Dendritic cell treated with granulocyte-macrophage colony-stimulating factor and Interleukin-4, amounts not matched to agents 40 ng/mL and 50 ng/mL, for 4 days (primary cell): ENCODE data around the gene FBLN1.
"Not testable (repeated sequence)": the region's sequence is repeated elsewhere in the genome, so short reads cannot be mapped to it uniquely, and the experiment has no call there.

Experiments used
- H3K27ac Mint-ChIP-seq: one replicate; pipeline ENCODE4 v1.8.0; 2022; ENCODE audit warnings: mild to moderate bottlenecking, mixed read lengths
- H3K27me3 Mint-ChIP-seq: one replicate; pipeline ENCODE4 v1.8.0; 2022; ENCODE audit warnings: mild to moderate bottlenecking, mixed read lengths
- H3K36me3 Mint-ChIP-seq: one replicate; pipeline ENCODE4 v1.8.0; 2022; ENCODE audit warnings: low read depth, mixed read lengths
- H3K4me1 Mint-ChIP-seq: one replicate; pipeline ENCODE4 v1.8.0; 2022; ENCODE audit warnings: low read depth, mixed read lengths
- H3K4me3 Mint-ChIP-seq: one replicate; pipeline ENCODE4 v1.8.0; 2022; ENCODE audit warnings: mild to moderate bottlenecking, moderate library complexity, mixed read lengths
- H3K9me3 Mint-ChIP-seq: one replicate; pipeline ENCODE4 v1.8.0; 2022; ENCODE audit warnings: mixed read lengths
- intact Hi-C: fragments of 100-400 bp; cut with micrococcal nuclease; formaldehyde crosslinking; loops from one replicate; pipeline ENCODE4 v1.15.0; 2022

FBLN1 gene

DNA sequence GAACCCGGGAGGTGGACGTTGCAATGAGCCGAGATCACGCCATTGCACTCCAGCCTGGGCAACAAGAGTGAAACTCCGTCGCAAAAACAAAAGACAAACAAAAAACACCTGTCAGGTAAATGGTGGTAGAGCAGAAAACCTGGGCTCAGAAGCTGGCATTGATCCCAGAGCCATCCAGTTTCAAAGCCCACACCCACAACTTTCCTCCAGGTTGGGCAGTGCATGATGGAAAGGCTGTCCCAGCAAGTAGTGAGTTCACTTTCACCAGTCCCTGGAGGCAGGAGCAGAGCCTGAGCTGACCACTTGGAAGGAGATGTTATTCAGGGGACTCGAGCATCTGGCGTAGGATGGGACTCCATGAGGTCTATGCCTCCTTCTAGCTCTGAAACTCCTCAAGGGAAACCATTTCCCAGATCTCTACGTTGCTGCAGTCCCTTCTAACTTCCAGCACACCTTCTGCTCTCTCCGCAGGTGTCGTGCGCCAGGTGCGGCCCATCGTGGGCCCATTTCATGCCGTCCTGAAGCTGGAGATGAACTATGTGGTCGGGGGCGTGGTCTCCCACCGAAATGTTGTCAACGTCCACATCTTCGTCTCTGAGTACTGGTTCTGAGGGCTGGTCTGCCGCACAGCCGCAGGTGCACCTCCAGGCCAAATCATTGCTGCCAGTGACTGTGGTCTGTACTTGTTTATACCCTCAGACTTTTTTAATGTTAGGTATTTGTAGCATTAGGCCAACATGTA lies 97.3 kb downstream of the FBLN1 start:
- H3K9me3 Mint-ChIP-seq: no peaks in the 10 kb centered on the region
- H3K27ac Mint-ChIP-seq: no peak overlapping the region
- H3K4me3 Mint-ChIP-seq: no peak overlapping the region
- intact Hi-C loops: no loop called here
- H3K36me3 Mint-ChIP-seq: no peaks in the 10 kb centered on the region
- peaks cover 27% of the 10 kb centered on the region for H3K4me1 Mint-ChIP-seq
- peaks cover 8% of the 10 kb centered on the region for H3K27me3 Mint-ChIP-seq

DNA sequence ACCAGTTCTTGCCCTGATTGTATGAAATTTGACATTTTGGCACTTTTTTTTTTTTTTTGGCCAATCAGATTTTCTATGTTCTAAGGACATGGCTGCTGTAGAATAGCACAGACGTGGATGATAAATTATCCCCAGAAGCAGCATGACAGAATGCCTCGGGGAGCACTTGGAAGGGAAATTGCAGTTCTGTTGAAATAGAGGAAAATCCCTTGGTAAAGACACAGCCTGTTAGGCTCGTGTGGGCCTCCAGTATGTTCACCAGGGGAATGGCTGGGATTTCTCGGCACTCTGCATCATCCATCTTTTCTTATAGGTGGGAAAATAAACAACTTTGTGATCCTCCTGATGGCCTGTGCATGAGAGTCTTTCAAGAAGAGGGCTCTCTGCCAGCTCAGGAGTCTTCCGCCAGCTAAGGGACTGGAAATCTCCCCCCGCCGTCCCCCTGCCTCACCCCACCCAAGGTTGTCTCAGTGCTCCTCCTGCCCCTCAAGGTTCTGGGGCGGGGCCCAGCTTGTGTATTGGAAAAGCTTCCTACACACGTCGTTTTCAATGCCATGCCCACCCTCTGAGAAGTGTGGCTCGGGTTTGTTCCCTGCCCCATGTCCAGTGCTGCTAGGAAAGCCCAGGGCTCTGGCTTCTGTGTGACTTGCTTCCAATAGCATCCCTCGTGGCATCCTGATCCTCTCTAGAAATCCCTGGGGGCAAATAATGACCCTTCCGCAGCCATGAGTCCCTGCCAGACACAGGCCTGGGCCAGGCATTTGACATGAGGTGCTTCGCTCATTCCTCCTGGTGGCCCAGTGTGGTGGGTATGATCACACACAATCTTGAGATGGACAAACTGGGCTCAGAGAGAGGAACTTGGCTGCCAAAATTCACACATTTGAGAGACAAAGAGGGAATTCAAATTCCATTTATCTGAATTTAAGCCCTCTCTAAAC lies 98.4 kb downstream of the FBLN1 start:
- no peaks in the 10 kb centered on the region for H3K36me3 Mint-ChIP-seq
- intact Hi-C loops: no loop called here
- peaks cover 33% of the 10 kb centered on the region for H3K4me1 Mint-ChIP-seq
- no peak overlapping the region for H3K4me3 Mint-ChIP-seq
- no peaks in the 10 kb centered on the region for H3K9me3 Mint-ChIP-seq
- peaks cover 8% of the 10 kb centered on the region for H3K27me3 Mint-ChIP-seq
- H3K27ac Mint-ChIP-seq: no peak overlapping the region

DNA sequence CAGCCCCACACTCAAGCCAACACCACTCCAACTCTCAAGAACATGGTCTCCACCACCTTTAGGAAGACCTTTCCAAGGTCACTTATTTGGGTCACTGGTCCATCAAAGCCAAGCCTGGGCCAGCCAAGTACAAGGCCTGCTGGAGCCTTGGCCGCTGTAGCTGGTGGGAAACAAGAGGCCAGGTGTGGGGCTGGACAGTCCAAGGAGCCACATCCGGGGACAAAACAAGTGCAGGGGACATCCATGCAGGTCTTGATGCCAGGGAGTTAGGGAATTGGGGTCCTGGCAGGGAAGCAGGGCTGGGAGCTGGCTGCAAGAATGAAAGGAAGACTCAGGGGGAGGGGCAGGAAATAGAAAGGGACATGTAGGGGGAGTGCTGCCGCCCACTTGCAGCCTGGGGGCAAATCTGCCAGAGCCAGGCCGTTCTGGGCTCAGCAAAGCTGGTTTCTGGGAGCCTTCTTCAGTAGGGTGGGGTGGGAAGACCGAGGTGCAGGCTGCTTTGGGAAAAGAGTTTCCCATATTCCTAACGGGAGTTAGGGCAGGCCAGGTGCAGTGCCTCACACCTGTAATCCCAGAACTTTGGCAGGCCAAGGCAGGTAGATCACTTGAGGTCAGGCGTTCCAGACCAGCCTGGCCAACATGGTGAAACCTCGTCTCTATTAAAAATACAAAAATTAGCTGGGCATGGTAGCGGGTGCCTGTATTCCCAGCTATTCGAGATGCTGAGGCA lies 99.5 kb downstream of the FBLN1 start:
- H3K4me3 Mint-ChIP-seq: no peak overlapping the region
- intact Hi-C loops: no loop called here
- peaks cover 42% of the 10 kb centered on the region for H3K4me1 Mint-ChIP-seq
- H3K36me3 Mint-ChIP-seq: no peaks in the 10 kb centered on the region
- no peaks in the 10 kb centered on the region for H3K9me3 Mint-ChIP-seq
- peaks cover 11% of the 10 kb centered on the region for H3K27me3 Mint-ChIP-seq
- H3K27ac Mint-ChIP-seq: peak overlapping the region; percentile 17

DNA sequence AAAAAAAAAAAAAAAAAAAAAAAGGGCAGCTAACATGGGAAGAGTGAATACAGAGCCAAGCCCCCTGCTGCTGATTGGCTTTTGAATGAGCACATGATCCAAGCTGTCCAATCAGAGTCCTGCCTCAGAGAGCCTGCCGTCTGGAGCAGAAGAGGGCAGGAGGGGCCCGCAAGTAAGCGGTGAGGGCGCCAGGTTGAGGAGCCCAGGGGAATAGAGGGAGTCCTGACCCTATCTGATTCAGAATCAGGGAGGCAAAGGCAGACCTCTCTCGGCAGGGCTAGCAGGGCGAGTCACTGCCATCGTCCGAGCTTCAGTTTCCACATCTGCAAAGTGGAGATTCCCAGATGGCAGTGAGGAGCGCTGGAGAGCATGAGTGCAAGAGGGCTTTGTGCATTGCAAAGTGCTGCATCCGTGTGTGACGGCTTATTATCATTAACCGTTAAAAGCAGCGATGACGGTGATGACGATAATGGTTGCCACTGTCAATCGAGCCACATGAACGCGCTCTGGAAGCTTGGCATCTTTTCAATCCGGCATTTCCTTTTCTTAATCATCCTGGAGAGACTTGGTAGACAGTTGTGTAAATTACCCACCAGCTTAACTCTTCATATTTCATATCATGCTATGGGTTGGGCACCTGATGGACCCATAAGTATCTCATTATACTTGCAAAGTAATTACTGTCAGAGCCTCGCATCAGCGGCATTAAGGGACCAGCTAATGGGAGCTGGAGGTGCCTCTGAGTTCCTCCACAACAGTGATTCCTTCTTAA lies 100.3 kb downstream of the FBLN1 start:
- peak overlapping the region; percentile 17 for H3K27ac Mint-ChIP-seq
- intact Hi-C loops: no loop called here
- H3K4me1 Mint-ChIP-seq: peaks cover 42% of the 10 kb centered on the region
- no peaks in the 10 kb centered on the region for H3K9me3 Mint-ChIP-seq
- H3K27me3 Mint-ChIP-seq: peaks cover 11% of the 10 kb centered on the region
- H3K4me3 Mint-ChIP-seq: no peak overlapping the region
- no peaks in the 10 kb centered on the region for H3K36me3 Mint-ChIP-seq

DNA sequence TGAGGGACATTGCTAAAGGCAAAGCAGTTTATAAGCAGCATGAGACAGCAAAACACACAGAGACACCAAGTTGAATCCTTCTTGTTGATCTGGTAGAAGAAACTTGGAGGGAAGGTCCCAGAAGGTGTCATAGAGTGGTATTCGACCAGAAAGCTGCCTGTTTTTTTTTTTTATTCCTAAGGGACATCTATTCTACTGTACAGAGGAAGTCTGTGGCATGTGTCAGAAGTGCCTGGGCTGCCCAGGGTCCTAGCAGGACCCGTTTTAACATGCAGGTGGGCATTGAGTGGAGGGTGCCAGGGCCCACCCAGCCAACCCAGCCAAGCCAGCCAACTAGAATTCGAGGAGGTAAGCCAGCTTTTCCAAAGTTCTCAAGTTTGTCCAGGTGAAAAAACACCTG lies 100.9 kb downstream of the FBLN1 start:
- peaks cover 12% of the 10 kb centered on the region for H3K27me3 Mint-ChIP-seq
- intact Hi-C loops: no loop called here
- no peak overlapping the region for H3K4me3 Mint-ChIP-seq
- H3K9me3 Mint-ChIP-seq: no peaks in the 10 kb centered on the region
- no peaks in the 10 kb centered on the region for H3K36me3 Mint-ChIP-seq
- H3K4me1 Mint-ChIP-seq: peaks cover 47% of the 10 kb centered on the region
- no peak overlapping the region for H3K27ac Mint-ChIP-seq

DNA sequence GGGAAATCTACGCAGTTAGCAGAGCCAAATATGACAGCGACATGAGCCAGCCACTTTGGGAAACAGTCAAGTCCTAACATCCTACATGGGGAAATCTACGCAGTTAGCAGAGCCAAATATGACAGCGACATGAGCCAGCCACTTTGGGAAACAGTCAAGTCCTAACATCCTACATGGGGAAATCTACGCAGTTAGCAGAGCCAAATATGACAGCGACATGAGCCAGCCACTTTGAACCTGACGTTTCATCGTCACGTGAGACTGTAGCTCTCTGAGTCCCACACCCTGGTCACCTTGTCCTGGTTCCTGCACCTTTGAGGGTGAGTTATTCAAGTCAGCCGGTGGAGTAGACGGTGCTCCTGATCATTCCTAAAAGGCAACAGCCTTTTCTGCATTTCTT lies 105.4 kb downstream of the FBLN1 start:
- H3K4me3 Mint-ChIP-seq, H3K9me3 Mint-ChIP-seq, H3K27me3 Mint-ChIP-seq, H3K36me3 Mint-ChIP-seq, intact Hi-C loops, H3K27ac Mint-ChIP-seq: not testable (repeated sequence)
- H3K4me1 Mint-ChIP-seq: peaks cover 55% of the 10 kb centered on the region

DNA sequence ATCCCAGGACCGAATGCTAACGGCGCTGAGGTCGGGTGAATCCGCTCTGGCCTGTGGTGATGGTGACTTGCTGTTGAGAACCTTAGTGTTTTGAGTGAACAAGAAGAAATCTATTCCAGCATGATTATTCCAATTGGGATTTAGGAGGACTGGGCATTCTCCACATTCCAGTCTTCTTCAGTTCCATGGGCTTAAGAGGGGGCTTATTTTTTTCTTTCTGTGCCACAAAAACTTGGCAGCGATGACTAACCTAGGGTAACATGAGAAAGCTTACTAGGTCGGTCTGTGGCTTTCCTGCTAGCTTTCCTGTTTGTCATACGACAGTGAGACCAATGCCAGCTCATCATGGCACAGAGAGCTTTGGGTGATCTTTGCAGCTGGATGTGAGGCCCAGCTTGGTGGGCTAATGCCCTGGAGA lies 106.1 kb downstream of the FBLN1 start:
- Mint-ChIP-seq H3K4me3 (no peak overlapping the region), H3K27me3 (peaks cover 8% of the 10 kb centered on the region), H3K4me1 (peaks cover 48% of the 10 kb centered on the region), H3K36me3 (no peaks in the 10 kb centered on the region), H3K27ac (peak overlapping the region; percentile 45), H3K9me3 (no peaks in the 10 kb centered on the region)
- intact Hi-C loops: no loop called here

DNA sequence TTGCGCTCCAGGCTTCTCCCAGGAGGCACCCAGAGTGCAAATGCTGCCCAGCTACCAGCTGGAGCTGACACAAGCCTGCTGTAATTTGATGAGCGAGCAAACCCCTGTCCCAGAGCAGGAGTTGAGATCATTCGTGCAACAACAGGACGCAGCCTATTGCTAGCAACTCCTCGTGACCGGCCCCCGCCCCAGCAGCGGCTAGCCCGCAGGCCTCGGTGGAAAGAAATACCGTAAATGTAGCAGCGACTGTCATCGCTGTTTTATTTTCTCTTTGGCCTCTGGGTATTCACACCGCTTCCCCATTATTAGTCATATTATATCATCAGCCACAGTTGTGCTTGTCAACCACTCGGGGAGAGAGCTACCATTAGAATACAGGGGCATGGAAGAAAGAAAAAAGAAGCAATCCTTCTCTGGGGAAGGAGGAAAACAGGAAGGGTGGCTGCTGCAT lies 109.8 kb downstream of the FBLN1 start:
- H3K9me3 Mint-ChIP-seq: no peaks in the 10 kb centered on the region
- peaks cover 5% of the 10 kb centered on the region for H3K27me3 Mint-ChIP-seq
- intact Hi-C loops: no loop called here
- peaks cover 26% of the 10 kb centered on the region for H3K4me1 Mint-ChIP-seq
- peak overlapping the region; percentile 54 for H3K27ac Mint-ChIP-seq
- peak overlapping the region; percentile 24 for H3K4me3 Mint-ChIP-seq
- no peaks in the 10 kb centered on the region for H3K36me3 Mint-ChIP-seq

DNA sequence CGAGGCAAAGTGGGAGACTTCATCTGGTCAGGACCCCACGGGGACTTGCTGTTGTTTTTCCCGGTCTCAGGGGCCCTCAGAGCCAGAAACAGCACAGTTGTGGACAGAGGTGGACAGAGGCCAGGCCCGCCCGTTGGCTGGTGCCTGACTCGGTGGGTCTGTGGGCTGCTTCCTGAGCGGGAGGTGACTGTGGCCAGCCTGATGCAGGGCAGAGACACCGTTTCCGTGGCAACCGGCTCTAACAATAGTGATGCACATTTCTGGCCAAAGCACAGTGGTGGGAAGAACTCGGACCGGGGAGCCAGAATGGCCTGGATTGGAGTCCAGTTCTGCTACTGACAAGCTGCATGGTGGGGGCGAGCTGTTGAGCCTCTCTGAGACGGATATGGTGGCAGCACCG lies 110.3 kb downstream of the FBLN1 start:
- Mint-ChIP-seq H3K27me3 (peaks cover 5% of the 10 kb centered on the region), H3K27ac (peak overlapping the region; percentile 54), H3K4me3 (no peak overlapping the region), H3K36me3 (no peaks in the 10 kb centered on the region), H3K9me3 (no peaks in the 10 kb centered on the region), H3K4me1 (peaks cover 26% of the 10 kb centered on the region)
- intact Hi-C loops: no loop called here

DNA sequence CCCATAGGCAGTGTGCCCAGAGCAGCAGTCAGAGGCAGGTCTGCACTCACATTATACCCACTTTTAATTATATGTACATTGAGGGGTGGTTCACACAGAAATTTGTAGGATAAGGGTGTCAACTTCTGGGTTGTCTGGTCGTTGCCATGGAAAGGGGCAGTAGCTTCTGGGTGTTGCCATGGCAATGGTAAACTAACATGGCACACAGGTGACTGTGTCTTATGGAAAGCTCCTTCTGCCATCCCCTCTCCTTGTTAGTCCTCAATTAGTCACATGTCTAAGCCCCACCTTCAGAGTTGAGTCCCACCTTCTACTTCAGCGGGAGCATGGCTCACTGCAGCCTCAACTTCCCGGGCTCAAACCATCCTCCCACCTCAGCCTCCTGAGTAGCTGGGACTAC lies 112.7 kb downstream of the FBLN1 start:
- Mint-ChIP-seq H3K27me3 (peaks cover 2% of the 10 kb centered on the region), H3K9me3 (no peaks in the 10 kb centered on the region), H3K36me3 (no peaks in the 10 kb centered on the region), H3K4me3 (no peak overlapping the region), H3K27ac (no peak overlapping the region), H3K4me1 (peaks cover 22% of the 10 kb centered on the region)
- intact Hi-C loops: no loop called here

DNA sequence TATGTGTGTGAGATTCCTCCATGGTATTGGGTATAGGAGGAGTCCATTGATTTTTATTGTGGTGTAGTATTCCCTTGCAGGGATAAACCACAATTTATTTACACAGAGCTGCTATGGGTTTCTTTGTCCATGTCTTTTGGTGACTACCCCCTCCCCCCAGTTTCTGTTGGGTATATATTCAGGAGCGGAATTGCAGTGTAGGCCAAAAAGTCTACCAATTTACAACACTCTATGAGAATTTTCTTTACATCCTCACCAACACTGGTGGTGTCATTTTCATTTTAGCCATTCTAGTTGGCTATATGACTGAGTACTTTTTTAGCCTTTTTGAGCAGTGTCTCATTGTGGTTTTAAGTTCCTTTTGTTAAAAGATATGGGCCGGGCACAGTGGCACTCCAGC lies 113.7 kb downstream of the FBLN1 start:
- Mint-ChIP-seq H3K36me3 (no peaks in the 10 kb centered on the region), H3K27ac (no peak overlapping the region), H3K4me3 (no peak overlapping the region), H3K4me1 (peaks cover 20% of the 10 kb centered on the region), H3K27me3 (peaks cover 2% of the 10 kb centered on the region), H3K9me3 (no peaks in the 10 kb centered on the region)
- intact Hi-C loops: no loop called here

DNA sequence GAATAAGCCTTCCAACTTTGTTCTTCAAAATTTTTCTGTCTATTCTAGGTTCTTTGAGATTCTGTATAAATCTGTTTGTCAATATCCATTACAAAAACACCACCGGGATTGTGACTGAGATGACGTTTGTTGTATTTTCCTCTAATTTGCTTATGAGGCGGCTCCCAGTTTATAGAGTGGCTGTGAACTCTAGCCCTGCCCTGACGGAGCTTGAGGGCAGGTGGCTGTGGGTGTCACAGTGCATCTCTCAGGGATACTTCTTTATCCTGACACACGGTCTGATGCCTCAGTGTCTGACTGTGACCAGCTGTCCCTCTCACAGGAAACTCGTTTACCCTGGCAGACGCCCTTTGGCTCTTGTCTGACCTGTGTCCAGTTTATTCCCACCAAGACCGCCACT lies 115.3 kb downstream of the FBLN1 start:
- Mint-ChIP-seq H3K9me3 (no peaks in the 10 kb centered on the region), H3K4me3 (no peak overlapping the region), H3K27ac (no peak overlapping the region), H3K27me3 (no peaks in the 10 kb centered on the region), H3K36me3 (no peaks in the 10 kb centered on the region), H3K4me1 (peaks cover 18% of the 10 kb centered on the region)
- intact Hi-C loops: no loop called here

DNA sequence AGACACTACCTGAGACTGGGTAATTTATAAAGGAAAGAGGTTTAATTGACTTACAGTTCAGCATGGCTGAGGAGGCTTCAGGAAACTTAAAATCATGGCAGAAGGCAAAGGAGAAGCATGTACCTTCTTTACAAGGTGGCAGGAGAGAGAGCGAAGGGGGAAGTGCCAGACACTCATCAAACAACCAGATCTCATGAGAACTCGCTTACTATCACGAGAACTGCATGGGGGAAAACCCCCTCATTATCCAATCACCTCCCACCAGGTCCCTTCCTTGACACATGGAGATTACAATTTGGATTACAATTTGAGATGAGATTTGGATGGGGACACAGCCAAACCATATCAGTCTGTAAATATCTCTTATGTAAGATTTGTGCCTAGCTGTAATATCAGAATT lies 118.0 kb downstream of the FBLN1 start:
- H3K36me3 Mint-ChIP-seq: no peaks in the 10 kb centered on the region
- no peak overlapping the region for H3K4me3 Mint-ChIP-seq
- H3K4me1 Mint-ChIP-seq: peaks cover 37% of the 10 kb centered on the region
- peaks cover 3% of the 10 kb centered on the region for H3K27me3 Mint-ChIP-seq
- intact Hi-C loops: no loop called here
- no peaks in the 10 kb centered on the region for H3K9me3 Mint-ChIP-seq
- H3K27ac Mint-ChIP-seq: no peak overlapping the region
